ENCODE results near the gene MBOAT1.
A peak's percentile ranks its signal among the peaks of the same experiment; 100 is the strongest.

The MBOAT1 gene

DNA sequence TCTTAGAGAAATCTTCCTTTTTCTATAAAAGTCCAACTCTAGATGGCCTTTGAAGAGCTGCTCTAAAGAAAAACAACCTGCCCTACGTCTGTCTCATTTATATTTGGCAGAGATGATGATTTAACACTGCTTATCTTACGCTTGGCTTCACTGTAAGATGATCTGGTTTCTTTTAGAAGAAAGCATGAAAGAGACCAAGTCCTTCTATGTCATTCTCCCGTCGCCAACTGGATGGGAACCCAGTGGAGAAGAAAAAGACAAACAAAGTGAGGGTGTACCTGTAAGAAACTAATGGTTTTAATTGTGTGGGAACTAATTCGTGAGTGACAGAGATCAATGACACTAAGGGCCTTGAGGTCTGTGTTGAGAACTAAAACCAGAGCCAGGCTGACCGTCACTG is 92.8 kb downstream of the MBOAT1 start:
- Mint-ChIP-seq H3K4me3 (no peak overlapping the region), H3K27me3 (no peaks in the 10 kb centered on the region), H3K9me3 (no peaks in the 10 kb centered on the region), H3K36me3 (ENCODE audit: insufficient read depth) (peaks cover 10% of the 10 kb centered on the region), H3K27ac (peak overlapping the region in 1 of 2 donors; percentile 50), H3K4me1 (ENCODE audit: low read depth in 2 of 2) (no peaks in the 10 kb centered on the region)
- no peak for ATAC-seq (replicated peaks)
- no peak for DNase-seq

DNA sequence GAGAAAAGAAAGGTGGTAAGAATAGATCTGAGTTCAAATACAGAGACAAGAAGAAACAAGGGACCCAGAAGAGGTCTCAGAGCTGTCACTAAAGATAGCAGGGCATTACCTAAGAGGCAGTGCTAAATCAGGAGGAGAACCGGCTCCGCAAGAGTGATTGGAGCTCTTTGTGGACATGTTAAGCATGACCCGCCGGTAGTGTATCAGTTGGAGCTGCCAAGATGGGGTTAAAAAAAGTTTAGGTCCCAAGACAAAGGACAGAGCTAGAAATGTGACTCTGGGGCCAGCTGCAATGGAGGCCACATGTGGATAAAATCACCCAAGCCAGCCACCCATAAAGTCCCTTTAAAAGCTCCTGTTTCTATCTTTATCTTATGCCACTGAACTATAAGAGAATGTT is 93.4 kb downstream of the MBOAT1 start:
- Mint-ChIP-seq H3K9me3 (no peaks in the 10 kb centered on the region), H3K4me1 (ENCODE audit: low read depth in 2 of 2) (no peaks in the 10 kb centered on the region), H3K27me3 (no peaks in the 10 kb centered on the region), H3K27ac (no peak overlapping the region), H3K4me3 (no peak overlapping the region), H3K36me3 (ENCODE audit: insufficient read depth) (peaks cover 16% of the 10 kb centered on the region)
- ATAC-seq (replicated peaks), result no peak
- no peak for DNase-seq

- no peaks in the 10 kb centered on the region for H3K4me1 Mint-ChIP-seq (ENCODE audit: low read depth in 2 of 2)
- H3K27me3 Mint-ChIP-seq, result no peaks in the 10 kb centered on the region
- no peaks in the 10 kb centered on the region for H3K9me3 Mint-ChIP-seq
- peaks cover 25% of the 10 kb centered on the region for H3K36me3 Mint-ChIP-seq (ENCODE audit: insufficient read depth)
- no peak for ATAC-seq (replicated peaks)
- H3K27ac Mint-ChIP-seq, result no peak overlapping the region
- no peak overlapping the region for H3K4me3 Mint-ChIP-seq
- no peak for DNase-seq
Measured at GRCh38 chr6:20117474-20117873, 94.8 kb downstream of the MBOAT1 start.

- no peak for ATAC-seq (replicated peaks)
- Mint-ChIP-seq H3K27ac (no peak overlapping the region), H3K4me3 (no peak overlapping the region)
Measured at GRCh38 chr6:20116792-20117191, 95.5 kb downstream of the MBOAT1 start.

GRCh38 chr6:20115246-20115980 is 96.9 kb downstream of the MBOAT1 start:
- Mint-ChIP-seq H3K27me3 (no peaks in the 10 kb centered on the region), H3K27ac (no peak overlapping the region), H3K36me3 (ENCODE audit: insufficient read depth) (peaks cover 24% of the 10 kb centered on the region), H3K4me1 (ENCODE audit: low read depth in 2 of 2) (no peaks in the 10 kb centered on the region), H3K9me3 (no peaks in the 10 kb centered on the region), H3K4me3 (no peak overlapping the region)
- ATAC-seq (replicated peaks), result no peak
- no peak for DNase-seq

More at GRCh38 chr6:20116792-20117191, 95.5 kb downstream of the MBOAT1 start:
- no peaks in the 10 kb centered on the region for H3K4me1 Mint-ChIP-seq (ENCODE audit: low read depth in 2 of 2)
- no peaks in the 10 kb centered on the region for H3K9me3 Mint-ChIP-seq
- H3K27me3 Mint-ChIP-seq, result no peaks in the 10 kb centered on the region
- peaks cover 24% of the 10 kb centered on the region for H3K36me3 Mint-ChIP-seq (ENCODE audit: insufficient read depth)
- no peak for DNase-seq

DNA sequence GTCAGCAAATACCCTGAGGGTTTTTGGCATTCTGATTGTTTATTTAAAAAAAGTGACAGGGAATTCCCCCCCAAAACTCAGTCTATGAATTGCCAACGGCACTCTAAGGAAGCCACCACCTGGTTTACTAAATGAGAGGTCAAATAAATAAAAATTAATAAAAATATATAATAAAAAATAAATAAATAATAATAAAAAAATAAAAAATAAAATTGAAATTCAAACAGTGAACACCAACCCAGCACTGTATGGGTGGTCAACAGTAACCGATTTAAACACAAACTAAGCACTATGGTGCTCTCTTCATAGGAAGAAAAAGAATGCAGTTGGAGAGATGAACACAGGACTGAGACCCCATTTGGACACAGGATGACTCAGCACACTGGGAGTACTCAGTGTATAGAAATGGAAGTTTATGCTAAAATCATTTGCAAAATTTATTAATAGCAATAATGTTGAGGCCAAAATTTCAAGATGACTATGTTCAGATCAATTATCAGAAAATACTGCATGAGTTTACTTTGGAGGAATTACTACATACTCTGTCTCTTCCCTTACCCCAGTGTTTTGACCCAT is 98.5 kb downstream of the MBOAT1 start:
- Mint-ChIP-seq H3K9me3 (no peaks in the 10 kb centered on the region), H3K27me3 (no peaks in the 10 kb centered on the region), H3K36me3 (ENCODE audit: insufficient read depth) (peaks cover 35% of the 10 kb centered on the region), H3K4me3 (no peak overlapping the region), H3K27ac (no peak overlapping the region), H3K4me1 (ENCODE audit: low read depth in 2 of 2) (no peaks in the 10 kb centered on the region)
- no peak for ATAC-seq (replicated peaks)
- no peak for DNase-seq

- DNase-seq (no peak), ATAC-seq (replicated peaks) (no peak)
- Mint-ChIP-seq H3K4me1 (ENCODE audit: low read depth in 2 of 2) (no peaks in the 10 kb centered on the region), H3K4me3 (no peak overlapping the region), H3K36me3 (ENCODE audit: insufficient read depth) (peaks cover 35% of the 10 kb centered on the region), H3K27ac (peak overlapping the region in 1 of 2 donors; percentile 19), H3K27me3 (no peaks in the 10 kb centered on the region), H3K9me3 (no peaks in the 10 kb centered on the region)
Measured at GRCh38 chr6:20112841-20113240, 99.4 kb downstream of the MBOAT1 start.

DNA sequence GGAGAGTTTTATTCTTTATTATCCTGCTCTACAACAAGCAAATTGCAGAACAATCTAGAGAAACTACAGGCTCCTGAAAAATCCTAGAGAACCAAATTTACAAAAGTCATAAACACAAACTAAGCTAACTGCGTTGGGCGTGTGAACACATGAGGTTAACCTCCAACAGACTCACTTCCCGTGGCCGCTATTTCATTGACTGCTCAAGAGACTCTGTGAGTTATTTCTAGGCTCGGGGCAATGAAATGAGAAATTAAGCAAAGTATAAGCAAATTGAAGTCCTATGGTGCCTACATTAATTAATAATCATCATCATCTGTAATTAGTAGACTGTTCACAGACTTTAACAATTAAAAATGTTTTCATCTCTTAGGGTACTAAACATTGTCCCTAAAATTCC is 100.0 kb downstream of the MBOAT1 start:
- no peaks in the 10 kb centered on the region for H3K4me1 Mint-ChIP-seq (ENCODE audit: low read depth in 2 of 2)
- H3K27ac Mint-ChIP-seq, result peak overlapping the region in 1 of 2 donors; percentile 19
- H3K27me3 Mint-ChIP-seq, result no peaks in the 10 kb centered on the region
- H3K9me3 Mint-ChIP-seq, result no peaks in the 10 kb centered on the region
- DNase-seq, result no peak
- no peak overlapping the region for H3K4me3 Mint-ChIP-seq
- ATAC-seq (replicated peaks), result no peak
- peaks cover 38% of the 10 kb centered on the region for H3K36me3 Mint-ChIP-seq (ENCODE audit: insufficient read depth)

DNA sequence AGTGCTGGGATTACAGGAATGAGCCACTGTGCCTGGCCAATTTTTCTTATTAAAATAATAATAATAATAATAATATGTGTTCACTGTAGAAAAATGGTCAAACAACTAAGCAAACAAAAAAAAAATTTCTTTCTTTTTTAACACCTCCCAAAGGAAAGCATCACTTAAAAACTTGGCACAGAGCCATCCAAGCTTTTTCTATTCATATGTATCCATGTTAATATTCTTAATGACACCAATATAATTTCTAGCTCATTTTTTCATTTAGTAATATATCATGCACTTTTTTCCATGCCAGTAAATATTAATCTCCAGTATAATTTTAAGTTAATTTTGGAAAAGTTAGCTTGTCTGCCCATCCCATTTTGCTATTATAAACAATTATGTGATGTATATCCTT is 101.8 kb downstream of the MBOAT1 start:
- DNase-seq, result no peak
- Mint-ChIP-seq H3K27me3 (no peaks in the 10 kb centered on the region), H3K9me3 (no peaks in the 10 kb centered on the region), H3K27ac (no peak overlapping the region), H3K4me1 (ENCODE audit: low read depth in 2 of 2) (no peaks in the 10 kb centered on the region), H3K4me3 (no peak overlapping the region), H3K36me3 (ENCODE audit: insufficient read depth) (peaks cover 46% of the 10 kb centered on the region)
- no peak for ATAC-seq (replicated peaks)

DNA sequence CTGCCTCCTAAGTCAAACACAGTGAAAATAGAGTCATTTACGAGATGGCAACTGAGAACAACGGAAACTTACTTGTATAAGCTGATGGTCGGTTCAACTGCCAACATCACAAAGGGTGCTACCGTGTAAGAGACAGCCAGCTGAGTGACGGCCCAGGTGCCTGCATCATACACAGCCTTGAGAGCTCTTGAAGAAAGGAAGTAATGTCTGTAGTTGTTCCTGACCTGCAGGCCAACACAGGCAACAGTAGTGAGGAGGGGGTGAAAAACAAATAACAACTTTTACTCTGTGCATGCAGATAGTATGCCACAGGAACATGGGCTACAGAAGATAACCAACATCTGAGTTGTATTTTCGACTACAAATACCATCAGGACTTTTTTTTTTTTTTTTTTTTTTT is 102.7 kb downstream of the MBOAT1 start:
- H3K27ac Mint-ChIP-seq, result no peak overlapping the region
- no peaks in the 10 kb centered on the region for H3K27me3 Mint-ChIP-seq
- DNase-seq (no peak), ATAC-seq (replicated peaks) (no peak)
- H3K4me1 Mint-ChIP-seq (ENCODE audit: low read depth in 2 of 2), result no peaks in the 10 kb centered on the region
- no peaks in the 10 kb centered on the region for H3K9me3 Mint-ChIP-seq
- H3K36me3 Mint-ChIP-seq (ENCODE audit: insufficient read depth), result peaks cover 48% of the 10 kb centered on the region
- no peak overlapping the region for H3K4me3 Mint-ChIP-seq

DNA sequence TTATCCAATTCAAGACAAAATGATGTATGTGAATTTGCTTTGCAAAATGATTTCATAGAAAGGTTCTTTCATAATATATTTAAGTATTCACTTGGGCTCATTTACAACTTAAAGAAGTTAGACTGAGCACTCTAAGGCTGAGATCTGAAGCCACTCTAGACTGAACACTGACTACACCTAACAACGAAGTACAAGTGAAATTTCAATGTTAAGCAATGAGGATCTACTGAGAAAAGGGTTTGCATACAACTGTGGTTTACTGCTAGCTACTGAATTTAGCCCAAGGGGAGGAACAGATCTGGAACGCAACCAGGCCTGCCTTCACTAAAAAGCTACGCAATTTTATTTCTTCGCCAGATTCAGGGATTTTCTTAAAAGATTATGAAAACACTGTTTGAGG is 106.4 kb downstream of the MBOAT1 start:
- Mint-ChIP-seq H3K4me1 (ENCODE audit: low read depth in 2 of 2) (no peaks in the 10 kb centered on the region), H3K27ac (no peak overlapping the region), H3K4me3 (no peak overlapping the region), H3K36me3 (ENCODE audit: insufficient read depth) (peaks cover 46% of the 10 kb centered on the region), H3K27me3 (no peaks in the 10 kb centered on the region), H3K9me3 (no peaks in the 10 kb centered on the region)
- DNase-seq, result no peak
- ATAC-seq (replicated peaks), result no peak

- ATAC-seq (replicated peaks), result no peak
- Mint-ChIP-seq H3K4me3 (no peak overlapping the region), H3K27me3 (no peaks in the 10 kb centered on the region), H3K27ac (peak overlapping the region in 1 of 2 donors; percentile 23), H3K9me3 (no peaks in the 10 kb centered on the region), H3K4me1 (ENCODE audit: low read depth in 2 of 2) (no peaks in the 10 kb centered on the region), H3K36me3 (ENCODE audit: insufficient read depth) (peaks cover 41% of the 10 kb centered on the region)
- DNase-seq, result no peak
Measured at GRCh38 chr6:20104696-20105095, 107.6 kb downstream of the MBOAT1 start.

DNA sequence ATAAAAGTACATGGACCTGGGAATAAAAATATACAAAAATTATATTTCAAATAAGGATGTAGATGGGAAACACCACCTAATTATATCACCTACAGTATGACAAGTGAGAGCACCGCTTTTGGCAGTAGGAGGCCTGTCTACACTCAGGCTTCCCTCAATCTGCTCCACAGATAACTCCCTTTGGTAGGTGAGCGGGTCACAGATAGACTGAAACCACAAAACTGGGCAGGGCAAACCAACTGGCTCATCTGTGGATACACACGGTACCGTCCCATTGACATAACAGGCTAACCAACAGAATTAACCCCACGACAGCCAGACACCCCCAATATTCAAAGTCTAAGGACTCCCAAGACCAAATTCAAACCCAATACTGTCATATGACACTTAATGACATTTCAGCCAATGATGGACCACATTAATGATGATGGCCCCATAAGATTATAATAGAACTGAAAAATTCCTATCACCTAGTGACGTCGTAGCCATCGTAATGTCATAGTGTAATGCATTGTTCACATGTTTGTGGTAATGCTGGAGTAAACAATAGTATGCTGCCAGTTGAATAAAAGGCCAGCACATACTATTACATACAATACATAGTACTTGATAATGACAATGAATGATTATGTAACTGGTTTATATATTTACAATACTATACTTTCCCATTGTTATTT is 109.7 kb downstream of the MBOAT1 start:
- Mint-ChIP-seq H3K27ac (peak overlapping the region in 1 of 2 donors; percentile 35), H3K4me1 (ENCODE audit: low read depth in 2 of 2) (no peaks in the 10 kb centered on the region), H3K4me3 (no peak overlapping the region), H3K36me3 (ENCODE audit: insufficient read depth) (peaks cover 35% of the 10 kb centered on the region), H3K9me3 (no peaks in the 10 kb centered on the region), H3K27me3 (no peaks in the 10 kb centered on the region)
- ATAC-seq (replicated peaks) (no peak), DNase-seq (no peak)

GRCh38 chr6:20099156-20099555 is 113.1 kb downstream of the MBOAT1 start:
- ATAC-seq (replicated peaks), result no peak
- no peak overlapping the region for H3K27ac Mint-ChIP-seq
- no peaks in the 10 kb centered on the region for H3K4me1 Mint-ChIP-seq (ENCODE audit: low read depth in 2 of 2)
- no peaks in the 10 kb centered on the region for H3K9me3 Mint-ChIP-seq
- no peaks in the 10 kb centered on the region for H3K27me3 Mint-ChIP-seq
- no peak overlapping the region for H3K4me3 Mint-ChIP-seq
- no peak for DNase-seq
- H3K36me3 Mint-ChIP-seq (ENCODE audit: insufficient read depth), result peaks cover 25% of the 10 kb centered on the region
